NCI-H2196 (cell line): ENCODE measurements around the gene ROR1.

ENCODE experiments used
- DNase-seq: peaks from one replicate; lab custom pipeline; 2025; ENCODE audit not compliant: unreplicated experiment; lab: John Stamatoyannopoulos, UW

ROR1 gene

DNA sequence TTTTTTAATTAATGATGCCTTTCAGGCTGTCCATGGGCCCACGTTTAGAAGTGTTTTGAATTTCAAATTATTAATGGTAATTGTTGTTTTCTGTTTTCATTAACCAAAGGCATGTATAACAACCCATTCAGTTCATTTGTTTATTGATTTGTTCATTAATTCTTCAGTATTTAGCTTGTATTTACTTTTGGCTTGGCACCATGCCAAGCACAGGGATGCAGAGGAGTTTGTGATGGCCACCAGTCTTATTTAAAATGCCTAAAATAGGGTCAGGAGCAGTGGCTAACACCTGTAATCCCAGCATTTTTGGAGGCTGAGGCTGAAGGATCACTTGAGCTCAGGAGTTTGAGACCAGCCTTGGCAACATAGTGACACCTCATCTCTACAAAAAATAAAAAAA lies 75.3 kb downstream of the ROR1 start:
- no peak for DNase-seq

GRCh38 chr1:63854091-63854490 lies 80.3 kb downstream of the ROR1 start:
- no peak for DNase-seq

DNA sequence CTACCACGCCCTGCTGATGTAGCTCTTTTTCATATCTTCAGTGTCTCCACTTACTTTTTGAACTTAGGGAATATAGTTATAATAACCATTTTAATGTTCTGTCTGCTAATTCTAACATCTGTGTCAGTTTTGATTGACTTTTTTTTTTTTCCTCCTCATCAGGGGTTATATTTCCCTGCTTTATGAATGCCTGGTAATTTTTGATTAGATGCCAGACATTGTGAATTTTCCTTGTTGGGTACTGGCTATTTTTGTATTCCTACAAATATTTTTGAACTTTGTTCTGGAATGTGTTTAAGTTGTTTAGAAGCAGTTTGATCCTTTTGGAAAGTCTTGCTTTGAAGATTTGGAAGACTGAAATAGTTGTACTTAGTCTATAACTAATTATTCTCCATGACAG lies 82.1 kb downstream of the ROR1 start:
- DNase-seq, result no peak

- DNase-seq, result no peak
These were observed 83.1 kb downstream of the ROR1 start for GRCh38 chr1:63856924-63857323.

DNA sequence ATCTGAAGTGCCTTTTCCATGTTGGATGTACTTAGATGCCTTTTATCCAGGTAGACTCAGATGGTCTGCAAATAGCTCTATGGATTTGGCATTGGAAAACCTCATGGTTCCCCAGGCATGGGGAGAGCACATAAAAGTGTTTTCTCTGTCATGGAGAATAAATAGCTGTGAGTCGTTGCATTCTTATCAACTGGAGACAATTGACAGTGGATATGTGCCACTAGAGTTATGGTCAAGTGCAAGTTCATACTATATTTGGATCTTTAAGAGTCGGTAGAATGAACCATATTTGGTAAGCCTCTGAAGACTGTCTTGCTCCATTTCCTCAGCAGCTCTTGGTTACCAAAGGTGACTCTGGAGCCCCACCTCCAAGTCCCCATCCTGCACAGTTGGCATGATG lies 83.7 kb downstream of the ROR1 start:
- no peak for DNase-seq

- no peak for DNase-seq
These were observed 84.3 kb downstream of the ROR1 start for GRCh38 chr1:63858153-63858552.

DNA sequence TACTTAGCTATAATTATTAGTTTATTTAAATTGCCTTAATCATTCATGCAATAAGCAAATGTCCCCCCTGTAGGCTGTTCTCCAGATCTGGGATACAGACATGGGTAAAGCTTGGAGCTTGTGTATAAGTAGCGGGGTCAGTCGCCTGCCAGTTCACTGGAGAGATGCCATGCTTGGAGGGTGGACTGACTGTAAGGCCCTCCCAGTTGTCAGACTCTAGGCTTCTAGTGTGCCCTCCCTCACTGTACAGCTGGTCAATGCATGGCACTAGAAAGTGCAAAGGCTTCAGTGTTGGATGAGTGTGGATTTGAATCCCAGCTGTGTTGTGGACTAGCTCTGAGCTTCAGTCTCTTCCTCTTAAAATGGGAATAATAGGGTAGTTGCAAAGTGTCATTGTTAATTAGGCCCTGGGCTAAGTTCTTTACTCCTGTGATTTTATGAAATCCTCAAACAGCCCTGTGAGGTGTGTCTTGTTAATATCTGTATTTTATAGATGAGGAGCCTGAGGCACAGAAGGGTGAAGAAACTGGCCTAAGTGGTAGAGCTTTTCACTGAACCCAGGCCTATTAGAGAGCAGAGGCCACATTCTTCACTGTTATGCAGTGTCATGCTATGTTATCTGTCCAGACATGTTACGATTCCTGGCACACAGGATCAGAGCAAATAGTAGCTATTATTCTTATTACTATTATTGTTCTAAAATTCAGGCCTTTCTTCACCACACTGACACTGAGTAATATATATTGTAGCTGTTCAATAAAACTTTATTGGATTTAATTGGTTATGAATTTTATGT lies 85.9 kb downstream of the ROR1 start:
- no peak for DNase-seq

DNA sequence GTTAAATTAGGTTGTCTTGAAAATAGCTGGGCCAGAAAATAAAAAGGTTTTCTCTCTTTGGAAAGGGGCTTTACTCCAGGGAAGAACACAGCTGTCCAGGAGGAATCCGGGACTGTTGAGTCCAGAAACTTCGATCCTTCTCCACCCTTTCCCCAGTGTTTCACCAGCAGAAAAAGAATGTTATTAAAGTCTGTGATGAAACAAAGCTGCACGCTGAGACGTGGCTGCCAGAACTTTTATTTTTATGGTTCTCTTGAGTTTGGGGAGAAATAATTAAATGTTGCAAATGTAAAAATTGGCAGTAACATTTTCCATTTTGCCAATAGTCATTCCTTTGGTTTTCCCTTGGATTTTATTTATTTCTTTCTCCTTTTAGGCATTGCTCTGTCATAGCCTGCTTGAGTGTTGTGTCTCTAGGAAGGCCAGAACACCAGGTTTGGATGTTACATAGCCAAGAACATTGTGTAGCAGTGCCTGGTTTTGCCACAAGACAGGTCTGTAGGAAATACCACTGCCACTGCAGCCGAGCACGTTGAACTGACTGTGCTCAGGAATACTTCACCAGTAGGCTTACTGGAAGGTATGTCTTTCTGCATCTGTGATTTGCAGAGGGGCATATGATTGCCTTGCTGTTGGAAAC lies 87.4 kb downstream of the ROR1 start:
- no peak for DNase-seq

DNA sequence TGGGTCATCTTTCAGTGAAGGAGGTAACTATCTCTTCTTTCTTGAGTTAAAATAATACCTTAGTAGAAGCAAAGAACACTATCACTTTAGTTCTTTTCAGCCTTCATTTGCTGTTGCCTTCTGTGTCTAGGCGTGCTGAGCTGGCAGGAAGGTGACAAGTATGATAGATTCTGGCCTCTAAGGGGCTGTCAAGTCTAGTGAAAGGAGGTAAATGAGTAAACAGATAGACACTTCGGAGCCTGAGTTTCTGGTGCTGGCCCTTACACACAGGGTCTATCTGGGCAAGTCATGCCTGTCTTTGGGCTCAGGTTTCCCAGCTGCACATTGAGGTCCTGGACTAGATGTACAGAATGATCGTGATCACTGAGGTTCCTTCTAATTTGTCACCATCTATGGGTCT lies 89.3 kb downstream of the ROR1 start:
- no peak for DNase-seq

GRCh38 chr1:63864224-63864641 lies 90.4 kb downstream of the ROR1 start:
- peak; percentile 70 for DNase-seq

DNA sequence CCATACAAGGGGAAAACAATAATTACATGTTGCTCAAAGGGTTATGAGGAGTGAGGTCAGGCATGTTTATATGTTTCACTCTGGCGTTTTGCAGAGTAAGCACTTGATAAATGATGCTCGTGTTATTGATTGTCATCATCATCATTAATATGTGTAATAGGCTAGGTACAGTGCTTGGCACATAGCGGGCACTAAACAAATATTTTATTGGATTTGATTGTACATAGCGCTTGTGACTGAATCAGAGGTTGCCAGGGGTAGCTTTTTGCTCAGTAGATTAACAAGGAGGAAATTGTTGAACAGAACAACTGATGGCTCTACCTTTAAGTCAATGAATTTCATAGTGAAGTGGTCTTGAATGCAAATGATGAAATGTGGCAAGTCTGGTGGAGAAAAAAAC lies 91.7 kb downstream of the ROR1 start:
- no peak for DNase-seq

- DNase-seq, result no peak
These were observed 92.3 kb downstream of the ROR1 start for GRCh38 chr1:63866084-63866483.

DNA sequence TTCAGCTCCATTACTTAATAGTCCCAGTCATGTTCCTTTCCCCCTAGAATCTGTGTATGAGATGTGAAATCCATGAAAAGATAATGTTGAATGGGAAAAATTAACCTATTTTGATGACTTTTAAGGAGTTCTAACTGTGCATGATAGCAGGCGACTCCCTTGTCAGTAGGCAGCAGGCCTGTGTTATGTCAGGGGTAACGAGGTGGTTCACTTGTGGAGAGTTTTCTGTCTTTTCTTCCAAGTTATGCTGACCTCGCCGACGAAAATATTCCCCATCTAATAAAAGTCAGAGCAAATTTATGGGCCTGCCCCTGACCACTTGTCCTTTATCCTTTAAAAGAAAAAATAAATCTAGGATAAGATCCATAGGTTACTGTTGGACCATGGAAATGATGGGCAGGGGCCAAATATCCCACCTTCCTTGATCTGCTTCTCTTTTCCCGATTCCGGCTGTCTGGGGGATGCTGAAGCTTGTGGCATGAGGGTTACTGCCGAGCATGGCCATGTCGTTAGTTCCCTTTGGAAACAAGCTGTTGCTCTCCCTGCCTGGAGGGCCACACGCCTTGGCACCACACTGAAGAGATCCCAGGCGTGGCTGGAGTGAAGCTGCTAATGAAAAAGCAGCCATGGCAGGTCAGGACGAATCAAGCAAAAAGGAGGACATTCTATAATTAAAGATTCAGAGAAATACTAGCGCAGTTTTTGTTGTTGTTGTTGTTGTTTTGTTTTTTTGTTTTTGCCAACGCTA lies 93.8 kb downstream of the ROR1 start:
- DNase-seq, result no peak

DNA sequence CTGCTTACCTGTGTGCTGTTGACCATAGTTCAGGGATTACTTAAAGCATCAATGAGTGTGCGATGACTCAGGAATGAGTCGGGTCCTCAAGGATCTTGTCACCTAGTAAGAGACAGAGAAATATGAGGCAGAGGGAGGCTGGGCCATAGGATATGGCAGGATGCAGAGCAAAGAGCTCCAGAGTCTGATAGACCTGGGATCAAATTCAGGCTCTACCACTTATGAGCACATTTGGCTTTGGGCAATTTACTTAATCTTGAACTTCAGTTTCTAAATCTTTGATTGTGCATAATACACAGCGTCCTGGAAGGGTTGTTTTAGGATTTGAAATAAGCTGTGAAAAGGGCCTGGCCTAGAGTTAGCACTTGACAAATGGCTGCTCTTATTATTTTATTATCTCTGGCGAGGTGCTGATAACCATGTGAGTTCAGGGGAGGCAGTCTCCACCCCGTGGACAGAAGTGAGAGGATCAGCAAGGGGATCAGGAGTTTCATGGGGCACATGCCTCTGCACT lies 94.5 kb downstream of the ROR1 start:
- no peak for DNase-seq

DNA sequence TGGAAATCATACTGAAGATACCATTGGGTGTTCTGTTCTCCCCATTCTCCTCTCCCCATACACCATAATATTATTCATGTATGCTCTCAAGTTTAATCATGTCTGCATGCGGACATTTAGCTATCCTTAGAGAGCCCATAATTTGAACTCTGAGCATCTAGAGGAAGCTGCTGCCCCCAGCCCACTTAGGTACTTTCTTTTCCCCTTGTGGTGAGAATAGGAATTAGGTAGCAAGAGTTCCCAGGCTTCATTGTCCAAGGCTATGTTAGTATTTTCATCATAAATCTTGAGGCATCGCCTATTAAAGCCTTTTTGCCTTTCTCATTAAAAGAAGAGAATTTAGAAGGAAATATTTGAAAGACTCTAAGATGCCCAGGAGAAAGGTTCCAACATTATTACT lies 96.3 kb downstream of the ROR1 start:
- no peak for DNase-seq

DNA sequence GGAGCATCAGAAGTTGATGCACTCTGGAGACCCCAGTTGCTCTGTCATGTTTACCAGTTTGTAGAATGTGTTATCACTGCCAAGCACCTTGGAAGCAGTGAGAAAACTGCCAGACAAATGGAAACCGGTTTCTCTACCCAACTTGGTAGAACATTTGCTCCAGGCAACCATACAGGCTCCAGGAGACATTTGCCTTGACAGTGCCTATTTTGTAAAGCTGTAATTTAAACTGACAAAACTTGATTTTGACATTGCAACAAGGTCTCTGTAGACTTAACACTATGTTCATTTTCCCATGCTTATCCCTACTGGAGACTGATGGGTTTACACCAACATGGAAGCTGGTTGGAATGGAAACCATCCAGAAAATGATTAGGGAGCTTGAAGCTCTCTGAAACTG lies 97.6 kb downstream of the ROR1 start:
- DNase-seq, result no peak

DNA sequence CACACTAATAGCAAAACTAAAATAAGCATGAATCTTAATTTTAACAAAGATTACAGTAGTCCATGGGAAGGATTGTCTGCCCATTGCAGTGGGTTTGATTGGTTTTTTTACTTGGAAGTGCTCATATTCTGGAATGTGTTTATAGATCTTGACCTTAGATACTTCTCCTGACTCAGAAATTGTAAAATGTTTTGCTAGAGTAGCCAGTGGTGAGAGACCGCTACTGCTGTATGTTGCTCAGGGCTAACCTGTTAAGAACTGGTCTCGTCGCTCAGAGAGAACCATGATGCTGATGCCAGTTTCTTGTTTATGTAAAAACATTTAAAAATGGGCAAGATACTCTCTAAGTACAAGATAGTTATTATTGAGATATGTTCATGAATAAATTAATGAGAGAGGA lies 99.9 kb downstream of the ROR1 start:
- DNase-seq, result no peak

DNA sequence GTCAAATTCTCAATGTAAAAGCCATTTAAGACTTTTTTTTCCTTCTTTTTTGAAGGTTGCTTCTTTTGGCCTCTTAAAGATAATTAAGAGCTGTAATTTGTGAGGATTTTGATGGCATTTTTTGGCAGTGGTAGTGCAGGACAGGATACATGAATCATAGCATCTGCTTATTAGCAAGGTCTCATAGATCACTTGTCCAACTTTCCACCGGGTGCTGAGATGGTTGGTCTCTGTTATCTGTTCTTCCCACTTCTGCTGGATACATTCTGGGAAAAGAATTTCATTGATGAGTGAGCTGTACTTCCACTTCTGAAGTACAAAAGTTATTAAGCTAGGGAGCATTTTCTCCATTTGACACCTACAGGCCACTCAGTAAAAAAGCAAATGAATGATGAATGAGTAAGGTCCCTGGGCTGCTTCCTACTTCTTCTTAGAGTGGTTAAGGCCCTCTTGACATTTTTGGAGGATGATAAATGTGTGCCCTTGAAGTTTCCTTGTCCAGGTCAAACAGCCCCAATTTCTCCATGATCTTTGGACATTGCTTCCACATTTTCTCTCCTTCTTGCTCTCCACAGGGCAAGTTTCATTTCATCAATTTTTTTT lies 100.6 kb downstream of the ROR1 start:
- no peak for DNase-seq

- no peak for DNase-seq
These were observed 101.8 kb downstream of the ROR1 start for GRCh38 chr1:63875636-63876035.

DNA sequence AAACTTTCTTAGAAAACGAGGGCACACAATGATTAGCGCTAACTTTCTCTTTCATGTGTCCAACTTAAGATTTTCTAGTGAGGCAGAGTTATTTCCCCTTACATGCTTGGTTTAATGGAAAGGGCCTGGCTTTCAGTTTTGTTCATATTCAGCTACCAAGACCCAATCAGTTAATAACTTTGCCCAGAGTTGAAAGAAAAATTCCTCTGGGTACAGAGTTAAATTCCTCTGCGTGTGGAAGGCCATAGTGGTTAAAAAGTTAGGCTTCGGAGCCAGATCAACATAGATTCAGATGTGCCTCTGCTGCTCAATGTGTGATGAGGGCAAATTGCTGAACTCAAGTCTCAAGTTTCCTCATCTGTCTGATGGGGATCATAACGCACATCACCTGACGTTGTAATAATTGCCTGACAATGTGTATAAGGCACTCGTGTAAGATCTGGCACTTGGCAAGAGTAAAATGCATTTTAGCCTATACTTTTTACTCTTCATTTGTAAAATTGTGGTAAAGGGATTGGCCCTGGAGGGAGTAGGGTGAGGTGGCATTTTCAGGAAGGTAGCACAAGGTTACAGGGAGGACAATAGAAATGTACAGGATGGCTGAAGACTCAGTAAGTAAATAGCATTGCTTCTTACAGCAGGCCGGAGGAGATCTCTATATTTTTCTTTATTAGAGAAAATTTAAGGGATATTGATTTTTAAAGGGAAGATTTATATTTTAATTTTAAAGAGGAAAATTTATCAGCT lies 103.4 kb downstream of the ROR1 start:
- no peak for DNase-seq

GRCh38 chr1:63877816-63878215 lies 104.0 kb downstream of the ROR1 start:
- DNase-seq, result peak; percentile 15
